ENCODE results near the gene RPL27.
A peak's percentile ranks its signal among the peaks of the same experiment; 100 is the strongest.
"Not testable (repeated sequence)": the region's sequence is repeated elsewhere in the genome, so short reads cannot be mapped to it uniquely, and the experiment has no call there.

RPL27 gene

DNA sequence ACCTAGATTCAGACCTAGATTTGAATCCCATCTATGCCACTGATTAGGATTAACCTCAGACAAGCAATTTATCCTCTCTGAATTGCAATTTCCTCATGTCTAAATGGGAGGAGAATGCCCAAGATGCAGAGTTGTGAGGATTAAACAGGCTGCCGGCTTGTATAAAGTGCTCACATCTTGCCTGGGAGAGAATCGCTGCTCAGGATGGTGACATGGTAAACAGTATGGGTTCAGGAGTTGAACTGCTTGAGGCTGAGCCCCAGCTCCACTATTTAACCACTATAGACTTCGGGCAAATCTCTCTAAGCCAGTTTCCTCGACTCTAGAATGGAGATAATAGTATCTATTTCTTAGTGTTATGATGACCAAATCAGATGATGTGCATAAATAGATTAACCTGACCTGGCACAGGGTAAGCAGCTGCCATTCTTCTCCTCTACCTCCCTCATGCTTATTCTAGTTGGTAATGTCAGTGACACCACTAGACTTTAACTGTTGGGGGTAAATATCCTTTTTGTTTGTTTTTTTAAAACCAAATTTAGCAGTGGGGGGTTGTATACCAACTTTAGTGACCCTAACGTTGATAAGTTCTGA is 732 bp upstream of the RPL27 start:
- DNase-seq, result no peak

GRCh38 chr17:42999003-42999525 is 845 bp downstream of the RPL27 start:
- DNase-seq, result no peak

- DNase-seq, result not testable (repeated sequence)
Observed at GRCh38 chr17:43000894-43001293, 2.7 kb downstream of the RPL27 start.

- DNase-seq, result no peak
Observed at GRCh38 chr17:43003542-43004172, 5.4 kb downstream of the RPL27 start.

DNA sequence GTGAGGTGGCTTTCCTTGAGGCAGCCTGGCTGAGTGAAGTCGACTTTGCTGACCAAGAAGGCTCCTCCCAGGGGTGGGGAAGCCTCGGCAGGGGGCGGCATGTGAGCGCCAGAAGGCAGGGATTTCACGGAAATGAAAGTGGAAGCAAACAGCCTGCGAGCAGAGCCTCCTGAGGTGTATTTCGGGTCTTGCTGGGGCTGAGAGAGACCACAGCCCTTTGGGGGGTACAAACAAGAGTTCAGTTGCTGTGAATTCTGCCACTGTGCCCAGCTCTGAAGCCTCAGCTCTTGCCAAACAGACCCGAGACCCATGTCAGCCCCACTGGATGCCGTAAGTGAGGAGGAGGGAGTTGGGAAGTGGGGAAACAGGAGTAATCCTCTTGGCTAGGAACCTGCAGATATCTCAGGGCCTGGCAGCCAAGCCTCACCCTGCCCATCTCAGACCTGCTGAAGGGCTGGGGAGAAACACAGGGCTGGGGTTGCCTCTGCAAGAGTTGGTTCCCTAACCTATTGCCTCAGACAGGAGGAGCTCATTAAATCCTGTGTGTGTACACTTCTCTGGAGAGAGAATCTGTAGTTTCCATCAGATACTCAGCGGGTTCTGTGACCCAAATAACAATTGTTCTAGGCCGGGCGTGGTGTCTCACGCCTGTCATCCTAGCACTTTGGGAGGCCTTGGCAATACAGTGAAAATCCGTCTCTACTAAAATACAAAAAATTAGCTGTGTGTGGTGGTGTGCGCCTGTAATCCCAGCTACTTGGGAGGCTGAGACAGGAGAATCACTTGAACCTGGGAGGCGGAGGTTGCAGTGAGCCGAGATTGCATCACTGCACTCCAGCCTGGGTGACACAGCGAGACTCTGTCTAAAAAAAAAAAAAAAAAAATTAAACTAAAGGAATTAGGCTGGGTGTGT is 8.7 kb downstream of the RPL27 start, which contains the start of gene IFI35:
Gene IFI35 (plus strand): TSS at position 146 of the 913 bp plus-strand sequence. CDS start 164 bp downstream, at position 310.
- peak; percentile 57 for DNase-seq

DNA sequence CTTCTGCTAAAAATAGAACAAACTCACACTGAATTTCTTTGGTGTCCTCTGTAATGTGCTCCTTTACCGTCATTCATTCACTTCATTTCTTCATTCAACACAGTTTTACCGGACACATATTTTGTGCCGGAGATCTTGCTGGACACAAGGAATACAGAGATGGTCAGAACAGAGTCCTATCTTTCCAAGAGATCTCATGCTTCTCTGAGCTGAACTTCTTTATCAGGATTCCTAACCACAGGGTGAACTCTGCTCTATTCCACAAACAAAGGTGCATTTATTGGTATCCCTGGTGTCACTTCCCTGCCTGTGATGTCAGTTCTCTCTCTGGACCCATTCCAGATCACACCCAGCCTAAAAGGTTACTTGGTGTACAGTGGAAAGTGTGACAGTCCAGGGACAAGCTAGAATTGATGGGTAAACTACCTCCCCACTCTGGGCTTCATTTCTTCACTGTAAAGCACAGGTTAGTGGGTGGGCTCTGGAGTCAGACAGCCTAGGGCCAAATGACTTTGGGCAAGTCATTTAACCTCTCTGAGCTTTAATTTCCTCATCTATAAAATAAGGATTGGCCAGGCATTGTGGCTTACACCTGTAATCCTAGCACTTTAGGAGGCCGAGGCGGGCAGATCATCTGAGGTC is 12.6 kb downstream of the RPL27 start:
- no peak for DNase-seq

GRCh38 chr17:43011728-43012472 is 13.7 kb downstream of the RPL27 start:
- no peak for DNase-seq

- DNase-seq, result no peak
Observed at GRCh38 chr17:43013296-43013695, 15.1 kb downstream of the RPL27 start.

- DNase-seq, result no peak
Observed at GRCh38 chr17:43014020-43014648, 15.9 kb downstream of the RPL27 start.

GRCh38 chr17:43014649-43015542 is 16.7 kb downstream of the RPL27 start:
- DNase-seq, result no peak

GRCh38 chr17:43015579-43015978 is 17.4 kb downstream of the RPL27 start:
- no peak for DNase-seq

DNA sequence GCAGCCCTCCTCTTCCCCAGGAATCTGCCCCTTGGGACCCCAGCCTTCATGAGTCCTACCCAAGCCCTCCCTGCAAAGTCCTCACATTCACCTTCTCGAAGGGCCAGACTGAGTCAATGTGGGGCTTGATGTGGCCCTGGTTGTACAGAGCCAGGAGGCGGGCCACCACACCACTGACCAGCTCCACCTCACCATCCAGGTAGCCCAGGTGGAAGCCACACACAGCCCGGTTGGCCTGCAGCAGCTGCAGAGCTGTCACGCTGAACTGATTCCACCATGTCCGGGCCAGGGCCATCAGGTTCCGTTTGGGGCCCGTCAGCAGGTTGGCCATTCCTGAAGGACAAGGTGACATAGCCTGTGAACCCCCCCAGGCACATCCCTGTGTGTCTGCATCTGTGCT is 18.0 kb downstream of the RPL27 start:
- no peak for DNase-seq

DNA sequence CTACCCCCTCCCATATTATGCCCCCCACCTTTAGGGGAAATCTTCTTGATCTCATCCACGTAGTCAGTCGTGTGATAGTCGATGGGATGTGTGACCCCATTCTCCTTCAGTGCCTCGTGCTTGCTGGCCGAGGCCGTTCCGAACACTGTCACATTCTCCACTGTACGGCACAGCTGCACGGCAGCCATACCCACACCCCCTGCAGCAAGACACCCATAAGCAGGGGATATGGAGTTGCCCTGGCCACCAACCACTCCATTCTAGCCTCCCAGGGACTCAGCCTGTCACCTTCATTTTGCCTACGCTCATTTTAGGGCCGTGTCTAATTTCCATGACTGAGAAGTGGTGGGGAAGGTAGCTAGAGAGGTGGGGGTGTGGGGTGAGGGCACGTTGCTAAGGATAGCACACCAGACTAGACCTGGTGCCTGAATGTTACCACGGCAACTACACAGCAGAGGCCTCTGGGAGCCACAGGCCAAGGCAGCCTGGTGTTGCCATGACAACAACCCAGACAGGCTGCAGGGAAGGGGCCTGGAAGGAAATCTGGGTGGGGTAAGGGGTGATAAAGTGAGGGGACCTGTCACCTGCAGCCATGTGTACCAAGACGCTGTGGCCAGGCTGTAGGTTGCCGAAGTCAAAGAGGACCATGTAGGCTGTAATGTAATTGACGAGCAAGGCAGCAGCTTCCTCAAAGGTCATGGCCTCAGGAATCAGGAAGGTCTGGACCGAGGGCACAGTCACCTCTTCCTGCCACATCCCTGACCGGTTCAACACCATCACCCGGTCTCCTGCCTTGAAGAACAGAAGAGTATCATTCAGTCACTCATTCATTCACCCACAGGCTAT is 20.0 kb downstream of the RPL27 start:
- no peak for DNase-seq

DNA sequence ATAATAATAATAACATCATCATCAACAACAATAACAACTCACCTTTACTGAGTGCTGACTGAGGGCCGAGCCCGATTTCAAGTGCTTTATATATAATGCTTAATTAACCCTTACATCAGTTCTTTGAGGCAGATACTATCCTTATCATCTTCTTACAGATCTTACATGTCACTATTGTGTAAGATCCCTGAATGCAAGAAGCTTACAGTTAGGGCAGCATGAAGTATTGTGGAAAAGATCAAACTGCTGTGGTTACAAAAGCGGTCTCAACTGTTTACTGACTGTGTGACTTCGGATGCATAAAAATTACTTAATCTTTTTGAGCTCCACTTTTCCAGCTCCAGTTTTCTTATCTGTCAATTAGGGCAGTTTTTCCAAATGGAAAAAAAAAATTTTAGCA is 20.7 kb downstream of the RPL27 start:
- no peak for DNase-seq

DNA sequence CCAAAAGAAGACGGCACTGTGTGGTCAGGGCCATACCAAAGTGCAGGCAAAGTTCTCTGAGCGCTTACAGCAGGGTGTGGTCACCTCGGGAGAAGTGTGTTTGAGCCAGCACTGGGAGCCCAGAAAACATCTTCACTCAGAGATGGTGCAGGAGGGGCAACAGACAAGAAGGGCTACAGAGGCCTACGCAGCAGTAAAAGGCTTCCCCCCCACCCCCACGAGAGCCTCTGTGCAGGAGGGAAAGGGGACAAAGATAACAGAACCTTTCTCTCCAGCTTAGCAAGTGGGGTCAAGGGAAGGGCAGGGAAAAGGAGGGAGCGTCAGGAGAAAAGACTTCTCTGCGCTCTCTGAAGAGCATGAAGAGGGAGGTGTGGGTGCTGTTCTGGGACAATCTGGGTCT is 21.2 kb downstream of the RPL27 start:
- DNase-seq, result no peak

DNA sequence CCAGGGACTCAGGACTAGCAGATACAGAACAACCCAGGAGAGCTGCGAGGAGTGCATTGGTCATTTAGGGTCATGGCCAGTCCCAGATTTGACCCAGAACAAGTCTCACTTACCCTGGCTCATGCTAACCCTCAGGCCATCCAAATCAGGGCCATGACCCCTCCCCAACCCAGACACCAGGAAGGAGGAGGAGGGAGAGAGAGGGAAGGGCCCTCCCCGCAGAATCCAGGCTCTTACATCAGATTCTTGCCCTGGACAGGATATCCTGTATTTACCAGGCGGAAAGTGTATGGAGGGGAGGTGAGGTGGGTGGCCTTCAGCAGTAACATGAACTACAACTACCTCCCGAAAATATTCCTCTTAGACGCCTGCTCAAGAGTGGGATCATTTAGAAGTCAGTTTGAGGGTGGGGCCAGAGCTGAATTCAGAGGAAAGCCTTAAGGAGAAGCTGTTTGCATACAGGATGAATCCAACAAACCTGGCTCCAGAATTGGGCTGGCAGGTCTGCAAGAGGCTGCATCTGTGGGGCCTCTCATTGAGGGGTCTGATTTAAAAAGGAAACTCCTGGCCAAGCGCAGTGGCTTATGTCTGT is 21.9 kb downstream of the RPL27 start:
- DNase-seq, result no peak

DNA sequence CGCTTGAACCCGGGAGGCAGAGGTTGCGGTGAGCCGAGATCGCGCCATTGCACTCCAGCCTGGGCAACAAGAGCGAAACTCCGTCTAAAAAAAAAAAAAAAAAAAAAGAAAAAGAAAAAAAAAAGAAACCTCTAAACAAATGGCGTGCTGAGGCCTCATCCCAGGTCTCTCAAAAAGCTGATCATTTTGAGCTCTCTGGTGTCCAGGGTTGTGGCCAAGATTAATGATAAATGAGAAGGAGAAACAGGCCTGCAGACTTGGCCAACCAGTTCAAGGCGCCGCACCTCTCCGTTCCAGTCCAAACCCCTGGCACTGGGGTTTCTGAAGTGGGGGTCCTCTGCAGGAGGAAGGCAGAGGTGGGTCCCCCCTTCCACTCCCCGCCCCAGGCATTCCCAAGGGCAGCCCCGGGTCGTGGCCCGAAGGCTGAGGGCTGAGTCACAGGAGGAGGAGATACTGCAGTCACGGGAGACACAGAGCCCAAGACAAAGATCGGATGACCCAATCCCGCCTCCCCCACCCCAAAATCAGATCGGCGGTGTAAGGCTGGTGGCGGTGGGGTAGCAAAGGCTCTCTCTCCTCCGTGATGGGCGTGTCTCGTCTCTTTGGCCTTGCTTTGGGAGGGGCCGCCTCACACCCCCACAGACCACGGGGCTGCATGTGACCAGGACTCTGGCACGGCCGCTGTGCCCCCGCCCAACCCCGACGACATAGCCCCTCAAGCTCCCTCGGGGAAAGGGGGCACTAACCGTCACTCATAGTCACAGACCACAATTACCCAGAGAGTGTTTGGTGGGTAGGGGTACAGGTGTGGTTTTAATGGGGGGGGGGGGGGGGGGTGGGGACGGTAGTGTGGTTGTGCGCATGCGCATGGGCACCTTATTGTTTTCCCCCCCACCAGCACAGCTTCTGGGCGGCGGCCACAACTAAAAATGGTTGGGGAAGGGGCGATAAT is 22.8 kb downstream of the RPL27 start:
- no peak for DNase-seq
